GM23338 (cell line): ENCODE results near the gene CUBN.

Experiments
- CREB1 ChIP-seq: fragments of 250-450 bp; sonication (Bioruptor Pico); IDR thresholded peaks from 2 replicates; pipeline ENCODE4 v1.5.0; 2020; ENCODE audit warnings: low read depth, mild to moderate bottlenecking, moderate library complexity
- CTCF ChIP-seq, 2 experiments: fragments of 200-600 bp in 1 of 2; sonication (generic) in 1 of 2; conservative IDR thresholded peaks; 2 replicates each; pipeline versions ENCODE4 v1.5.1 to v1.6.1; 2016 to 2017; ENCODE audit warnings: antibody characterized with exemption in 2 of 2, low read depth in 2 of 2, mild to moderate bottlenecking in 2 of 2, moderate library complexity in 1 of 2
- ETS1 ChIP-seq: IDR thresholded peaks from 2 replicates; pipeline ENCODE4 v1.6.1; 2016; ENCODE audit warnings: antibody characterized with exemption
- EZH2 ChIP-seq: fragments of 200-600 bp; sonication (generic); IDR thresholded peaks from one replicate; pipeline ENCODE4 v1.8.0; 2017; ENCODE audit warnings: antibody characterized with exemption, mild to moderate bottlenecking, low read depth; ENCODE audit not compliant: unreplicated experiment
- EZH2phosphoT487 ChIP-seq: fragments of 200-600 bp; sonication (generic); IDR thresholded peaks from one replicate; pipeline ENCODE4 v1.8.1; 2018; ENCODE audit warnings: antibody characterized with exemption; ENCODE audit not compliant: unreplicated experiment
- JUNB ChIP-seq: IDR thresholded peaks from one replicate; pipeline ENCODE4 v1.6.1; 2016; ENCODE audit warnings: antibody characterized with exemption; ENCODE audit not compliant: unreplicated experiment
- POLR2AphosphoS5 ChIP-seq: IDR thresholded peaks from 2 replicates; pipeline ENCODE4 v1.6.1; 2016; ENCODE audit warnings: antibody characterized with exemption, low read depth
- STAT1 ChIP-seq: IDR thresholded peaks from one replicate; pipeline ENCODE4 v1.6.1; 2016; ENCODE audit warnings: antibody characterized with exemption; ENCODE audit not compliant: unreplicated experiment
- ZNF114 ChIP-seq: fragments of 250-450 bp; sonication (Bioruptor Pico); IDR thresholded peaks from 2 replicates; pipeline ENCODE4 v1.5.0; 2020; ENCODE audit warnings: mild to moderate bottlenecking, moderate library complexity
- ZNF331 ChIP-seq: fragments of 250-450 bp; sonication (Bioruptor Pico); IDR thresholded peaks from 2 replicates; pipeline ENCODE4 v1.5.0; 2020; ENCODE audit warnings: low read depth, mild to moderate bottlenecking, moderate library complexity
- TF ChIP-seq, protein P1 (sequence below): IDR thresholded peaks from one replicate; pipeline ENCODE4 v1.6.1; 2018; ENCODE audit warnings: antibody characterized with exemption; ENCODE audit not compliant: unreplicated experiment

- TF ChIP-seq CTCF (conservative IDR thresholded peaks at IDR 0.05; ENCODE audit: low read depth in 2 of 2), result peak; percentile 64 to 67
- no peak for TF ChIP-seq POLR2AphosphoS5
- TF ChIP-seq EZH2, result no peak
- no peak for TF ChIP-seq EZH2phosphoT487
- TF ChIP-seq ZNF114, result no peak
- TF ChIP-seq, protein P1, sequence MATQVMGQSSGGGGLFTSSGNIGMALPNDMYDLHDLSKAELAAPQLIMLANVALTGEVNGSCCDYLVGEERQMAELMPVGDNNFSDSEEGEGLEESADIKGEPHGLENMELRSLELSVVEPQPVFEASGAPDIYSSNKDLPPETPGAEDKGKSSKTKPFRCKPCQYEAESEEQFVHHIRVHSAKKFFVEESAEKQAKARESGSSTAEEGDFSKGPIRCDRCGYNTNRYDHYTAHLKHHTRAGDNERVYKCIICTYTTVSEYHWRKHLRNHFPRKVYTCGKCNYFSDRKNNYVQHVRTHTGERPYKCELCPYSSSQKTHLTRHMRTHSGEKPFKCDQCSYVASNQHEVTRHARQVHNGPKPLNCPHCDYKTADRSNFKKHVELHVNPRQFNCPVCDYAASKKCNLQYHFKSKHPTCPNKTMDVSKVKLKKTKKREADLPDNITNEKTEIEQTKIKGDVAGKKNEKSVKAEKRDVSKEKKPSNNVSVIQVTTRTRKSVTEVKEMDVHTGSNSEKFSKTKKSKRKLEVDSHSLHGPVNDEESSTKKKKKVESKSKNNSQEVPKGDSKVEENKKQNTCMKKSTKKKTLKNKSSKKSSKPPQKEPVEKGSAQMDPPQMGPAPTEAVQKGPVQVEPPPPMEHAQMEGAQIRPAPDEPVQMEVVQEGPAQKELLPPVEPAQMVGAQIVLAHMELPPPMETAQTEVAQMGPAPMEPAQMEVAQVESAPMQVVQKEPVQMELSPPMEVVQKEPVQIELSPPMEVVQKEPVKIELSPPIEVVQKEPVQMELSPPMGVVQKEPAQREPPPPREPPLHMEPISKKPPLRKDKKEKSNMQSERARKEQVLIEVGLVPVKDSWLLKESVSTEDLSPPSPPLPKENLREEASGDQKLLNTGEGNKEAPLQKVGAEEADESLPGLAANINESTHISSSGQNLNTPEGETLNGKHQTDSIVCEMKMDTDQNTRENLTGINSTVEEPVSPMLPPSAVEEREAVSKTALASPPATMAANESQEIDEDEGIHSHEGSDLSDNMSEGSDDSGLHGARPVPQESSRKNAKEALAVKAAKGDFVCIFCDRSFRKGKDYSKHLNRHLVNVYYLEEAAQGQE, result no peak
- TF ChIP-seq CREB1 (CRISPR knock-in tag), result no peak
- no peak for TF ChIP-seq ZNF331 (CRISPR knock-in tag)
- TF ChIP-seq STAT1, result no peak
- TF ChIP-seq JUNB, result no peak
- no peak for TF ChIP-seq ETS1
These were observed 286.2 kb downstream of the CUBN start for GRCh38 chr10:16843252-16843870.
